22Rv1 (cell line): Measurements from ENCODE around the gene TLCD2.

Experiments used
- CTCF ChIP-seq: fragments of 450-650 bp; IDR thresholded peaks from 2 replicates; pipeline ENCODE4 v1.5.1; 2017; ENCODE audit warnings: mild to moderate bottlenecking
- ZFX ChIP-seq: fragments of 450-650 bp; IDR thresholded peaks from 2 replicates; pipeline ENCODE4 v1.6.1; 2017; ENCODE audit warnings: antibody characterized with exemption, borderline replicate concordance

GRCh38 chr17:1705004-1705403 is 5.2 kb downstream of the TLCD2 start:
- no peak for TF ChIP-seq CTCF
- no peak for TF ChIP-seq ZFX
